ENCODE data around the gene TFB1M. TPM values are rescaled to one million over a fixed set of nuclear protein-coding genes. Genes with fewer than 3 reads are reported as not detected.

The TFB1M gene
- total and polyA plus RNA-seq, 2 donors (not counting 1 experiment from before 2014, with no cell fraction given), result 16.3 to 28.9 TPM

GRCh38 chr6:155241966-155242365 is 72.3 kb downstream of the TFB1M start:
- Histone ChIP-seq H3K27me3 (ENCODE audit: control insufficient read depth, insufficient read depth, low read length) (no peaks in the 10 kb centered on the region), H3K36me3 (ENCODE audit: control insufficient read depth, insufficient read depth, low read length) (no peaks in the 10 kb centered on the region), H3K4me1 (ENCODE audit: control insufficient read depth, extremely low read depth, insufficient read depth, low read length) (no peaks in the 10 kb centered on the region), H2AFZ (ENCODE audit: low read length) (no peak overlapping the region), H3K4me3 (replicated peaks in 1 of 4; ENCODE audit: control extremely low read depth in 1 of 4, insufficient read depth in 1 of 4, low read depth in 3 of 4, low read length in 4 of 4) (no peak overlapping the region), H3K9me3 (ENCODE audit: control insufficient read depth, insufficient read depth, low read depth, low read length) (no peaks in the 10 kb centered on the region), H3K27ac (ENCODE audit: insufficient read depth, low read length) (no peak overlapping the region), H4K20me1 (ENCODE audit: control insufficient read depth, extremely low read depth, insufficient read depth, low read length) (no peaks in the 10 kb centered on the region), H3K79me2 (ENCODE audit: control insufficient read depth, insufficient read depth, low read length) (no peaks in the 10 kb centered on the region), H3K4me2 (ENCODE audit: extremely low read depth, insufficient read depth, low read length) (no peak overlapping the region), H3K9ac (ENCODE audit: insufficient read depth, low read length) (no peak overlapping the region)
- TF ChIP-seq EZH2 (IDR thresholded peaks at IDR 0.05; ENCODE audit: low read length, missing control alignments), result no peak
- TF ChIP-seq, protein P1, sequence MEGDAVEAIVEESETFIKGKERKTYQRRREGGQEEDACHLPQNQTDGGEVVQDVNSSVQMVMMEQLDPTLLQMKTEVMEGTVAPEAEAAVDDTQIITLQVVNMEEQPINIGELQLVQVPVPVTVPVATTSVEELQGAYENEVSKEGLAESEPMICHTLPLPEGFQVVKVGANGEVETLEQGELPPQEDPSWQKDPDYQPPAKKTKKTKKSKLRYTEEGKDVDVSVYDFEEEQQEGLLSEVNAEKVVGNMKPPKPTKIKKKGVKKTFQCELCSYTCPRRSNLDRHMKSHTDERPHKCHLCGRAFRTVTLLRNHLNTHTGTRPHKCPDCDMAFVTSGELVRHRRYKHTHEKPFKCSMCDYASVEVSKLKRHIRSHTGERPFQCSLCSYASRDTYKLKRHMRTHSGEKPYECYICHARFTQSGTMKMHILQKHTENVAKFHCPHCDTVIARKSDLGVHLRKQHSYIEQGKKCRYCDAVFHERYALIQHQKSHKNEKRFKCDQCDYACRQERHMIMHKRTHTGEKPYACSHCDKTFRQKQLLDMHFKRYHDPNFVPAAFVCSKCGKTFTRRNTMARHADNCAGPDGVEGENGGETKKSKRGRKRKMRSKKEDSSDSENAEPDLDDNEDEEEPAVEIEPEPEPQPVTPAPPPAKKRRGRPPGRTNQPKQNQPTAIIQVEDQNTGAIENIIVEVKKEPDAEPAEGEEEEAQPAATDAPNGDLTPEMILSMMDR (conservative IDR thresholded peaks at IDR 0.05 in 1 of 2, IDR thresholded peaks at IDR 0.05 in 1 of 2; ENCODE audit: low read depth in 1 of 2, low read length in 2 of 2), result no peak
- DNase-seq (ENCODE audit: low read depth in 2 of 2), result no peak

DNA sequence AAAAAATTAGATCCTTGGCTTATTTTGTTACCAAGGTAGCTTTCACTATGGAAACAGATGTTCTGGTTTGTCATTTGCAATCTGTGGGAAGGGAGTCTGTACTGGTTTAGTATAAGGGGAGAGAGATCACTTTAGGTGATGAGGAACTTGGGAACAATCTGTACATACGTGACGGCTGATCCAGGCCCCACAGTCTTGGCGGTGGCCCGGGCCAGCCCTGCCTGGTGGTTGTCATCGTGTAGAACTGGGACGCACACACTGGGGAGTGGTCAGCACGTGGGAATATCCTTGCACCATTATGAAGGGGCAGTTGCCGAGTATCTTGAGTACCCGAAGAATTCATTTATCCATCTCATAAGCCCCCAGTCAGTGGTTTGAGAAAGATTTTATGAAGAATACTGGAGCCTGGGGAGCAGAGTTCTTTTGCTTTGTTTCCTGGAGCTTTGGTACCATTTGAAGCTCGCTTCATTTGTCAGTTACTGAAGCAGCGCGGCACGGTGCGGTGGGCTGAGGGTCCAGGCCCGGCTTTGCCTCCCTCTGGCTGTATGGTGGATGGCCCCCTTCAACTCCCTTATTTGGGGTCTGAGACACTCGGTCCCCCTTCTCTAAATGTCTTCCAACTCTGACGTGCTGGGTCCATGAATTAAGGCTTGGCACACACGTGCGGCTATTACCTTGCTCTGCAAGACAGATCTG is 73.2 kb downstream of the TFB1M start:
- DNase-seq (ENCODE audit: low read depth in 2 of 2), result no peak
- Histone ChIP-seq H3K4me3 (replicated peaks in 1 of 4; ENCODE audit: control extremely low read depth in 1 of 4, insufficient read depth in 1 of 4, low read depth in 3 of 4, low read length in 4 of 4) (no peak overlapping the region), H3K27ac (ENCODE audit: insufficient read depth, low read length) (no peak overlapping the region), H3K27me3 (ENCODE audit: control insufficient read depth, insufficient read depth, low read length) (no peaks in the 10 kb centered on the region), H3K9me3 (ENCODE audit: control insufficient read depth, insufficient read depth, low read depth, low read length) (no peaks in the 10 kb centered on the region), H4K20me1 (ENCODE audit: control insufficient read depth, extremely low read depth, insufficient read depth, low read length) (no peaks in the 10 kb centered on the region), H3K79me2 (ENCODE audit: control insufficient read depth, insufficient read depth, low read length) (no peaks in the 10 kb centered on the region), H3K4me1 (ENCODE audit: control insufficient read depth, extremely low read depth, insufficient read depth, low read length) (no peaks in the 10 kb centered on the region), H3K36me3 (ENCODE audit: control insufficient read depth, insufficient read depth, low read length) (no peaks in the 10 kb centered on the region), H3K4me2 (ENCODE audit: extremely low read depth, insufficient read depth, low read length) (no peak overlapping the region), H2AFZ (ENCODE audit: low read length) (no peak overlapping the region), H3K9ac (ENCODE audit: insufficient read depth, low read length) (no peak overlapping the region)
- no peak for TF ChIP-seq EZH2 (IDR thresholded peaks at IDR 0.05; ENCODE audit: low read length, missing control alignments)
- TF ChIP-seq, protein P1 (conservative IDR thresholded peaks at IDR 0.05 in 1 of 2, IDR thresholded peaks at IDR 0.05 in 1 of 2; ENCODE audit: low read depth in 1 of 2, low read length in 2 of 2), result no peak

GRCh38 chr6:155237613-155238012 is 76.7 kb downstream of the TFB1M start:
- no peaks in the 10 kb centered on the region for H3K9me3 ChIP-seq (ENCODE audit: control insufficient read depth, insufficient read depth, low read depth, low read length)
- no peak for DNase-seq (ENCODE audit: low read depth in 2 of 2)
- no peaks in the 10 kb centered on the region for H3K79me2 ChIP-seq (ENCODE audit: control insufficient read depth, insufficient read depth, low read length)
- no peak overlapping the region for H3K4me2 ChIP-seq (ENCODE audit: extremely low read depth, insufficient read depth, low read length)
- H3K4me1 ChIP-seq (ENCODE audit: control insufficient read depth, extremely low read depth, insufficient read depth, low read length), result no peaks in the 10 kb centered on the region
- no peaks in the 10 kb centered on the region for H3K27me3 ChIP-seq (ENCODE audit: control insufficient read depth, insufficient read depth, low read length)
- H4K20me1 ChIP-seq (ENCODE audit: control insufficient read depth, extremely low read depth, insufficient read depth, low read length), result no peaks in the 10 kb centered on the region
- no peak overlapping the region for H2AFZ ChIP-seq (ENCODE audit: low read length)
- H3K9ac ChIP-seq (ENCODE audit: insufficient read depth, low read length), result no peak overlapping the region
- no peak overlapping the region for H3K4me3 ChIP-seq (replicated peaks in 1 of 4; ENCODE audit: control extremely low read depth in 1 of 4, insufficient read depth in 1 of 4, low read depth in 3 of 4, low read length in 4 of 4)
- TF ChIP-seq, protein P1 (conservative IDR thresholded peaks at IDR 0.05 in 1 of 2, IDR thresholded peaks at IDR 0.05 in 1 of 2; ENCODE audit: low read depth in 1 of 2, low read length in 2 of 2), result no peak
- TF ChIP-seq EZH2 (IDR thresholded peaks at IDR 0.05; ENCODE audit: low read length, missing control alignments), result no peak
- no peaks in the 10 kb centered on the region for H3K36me3 ChIP-seq (ENCODE audit: control insufficient read depth, insufficient read depth, low read length)
- no peak overlapping the region for H3K27ac ChIP-seq (ENCODE audit: insufficient read depth, low read length)
